Measurements from ENCODE around the gene ENTREP3. TPM values are rescaled to one million over a fixed set of nuclear protein-coding genes. Genes with fewer than 3 reads are reported as not detected.
A peak's percentile ranks its signal among the peaks of the same experiment; 100 is the strongest.

The ENTREP3 gene, protein sequence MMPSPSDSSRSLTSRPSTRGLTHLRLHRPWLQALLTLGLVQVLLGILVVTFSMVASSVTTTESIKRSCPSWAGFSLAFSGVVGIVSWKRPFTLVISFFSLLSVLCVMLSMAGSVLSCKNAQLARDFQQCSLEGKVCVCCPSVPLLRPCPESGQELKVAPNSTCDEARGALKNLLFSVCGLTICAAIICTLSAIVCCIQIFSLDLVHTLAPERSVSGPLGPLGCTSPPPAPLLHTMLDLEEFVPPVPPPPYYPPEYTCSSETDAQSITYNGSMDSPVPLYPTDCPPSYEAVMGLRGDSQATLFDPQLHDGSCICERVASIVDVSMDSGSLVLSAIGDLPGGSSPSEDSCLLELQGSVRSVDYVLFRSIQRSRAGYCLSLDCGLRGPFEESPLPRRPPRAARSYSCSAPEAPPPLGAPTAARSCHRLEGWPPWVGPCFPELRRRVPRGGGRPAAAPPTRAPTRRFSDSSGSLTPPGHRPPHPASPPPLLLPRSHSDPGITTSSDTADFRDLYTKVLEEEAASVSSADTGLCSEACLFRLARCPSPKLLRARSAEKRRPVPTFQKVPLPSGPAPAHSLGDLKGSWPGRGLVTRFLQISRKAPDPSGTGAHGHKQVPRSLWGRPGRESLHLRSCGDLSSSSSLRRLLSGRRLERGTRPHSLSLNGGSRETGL
- 51.9 to 56.1 TPM (median 56.0 TPM) in 3 replicates for total RNA-seq

DNA sequence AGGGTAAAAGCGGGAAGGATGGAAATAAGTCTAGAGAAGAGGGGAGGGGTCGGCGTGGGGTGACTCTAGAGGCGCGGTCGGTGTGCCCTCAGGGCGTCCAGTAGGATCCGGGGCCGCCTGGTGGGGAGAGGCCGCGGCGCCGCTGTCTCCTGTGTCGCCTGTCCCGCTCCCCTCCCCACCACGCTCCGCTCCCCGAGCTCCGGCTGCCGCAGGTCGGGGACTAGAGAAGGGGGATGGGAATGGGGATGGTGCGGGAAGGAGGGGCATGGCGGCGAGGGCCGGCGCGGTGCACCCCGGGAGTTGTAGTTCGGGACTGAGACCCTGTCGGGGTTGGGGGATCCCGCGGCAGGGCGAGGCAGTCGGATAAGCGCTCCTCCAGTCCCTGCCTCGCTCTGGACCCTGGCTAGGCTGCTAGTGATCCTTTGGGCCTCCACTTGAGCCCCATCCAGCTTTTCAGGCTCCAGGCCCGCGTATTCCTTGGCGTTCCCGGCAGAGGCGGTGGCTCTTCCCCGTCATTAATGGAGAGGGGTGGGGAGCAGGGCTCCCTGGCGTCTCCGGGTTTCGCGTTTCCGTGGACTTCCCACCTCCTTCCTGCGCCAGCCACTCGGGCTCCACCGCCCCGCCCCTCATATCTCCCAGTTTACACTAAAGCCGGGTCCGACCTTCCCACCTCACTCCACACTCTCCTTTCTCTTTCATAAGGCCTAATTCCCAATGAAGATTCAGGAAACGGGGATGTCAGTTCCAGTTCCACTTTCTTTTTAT is at the start of gene ENTREP3:
ENTREP3 (minus strand) TSS at position 241 of the 765 bp plus-strand sequence. CDS start 606 bp downstream, outside the sequence.
- TF ChIP-seq, protein P1, sequence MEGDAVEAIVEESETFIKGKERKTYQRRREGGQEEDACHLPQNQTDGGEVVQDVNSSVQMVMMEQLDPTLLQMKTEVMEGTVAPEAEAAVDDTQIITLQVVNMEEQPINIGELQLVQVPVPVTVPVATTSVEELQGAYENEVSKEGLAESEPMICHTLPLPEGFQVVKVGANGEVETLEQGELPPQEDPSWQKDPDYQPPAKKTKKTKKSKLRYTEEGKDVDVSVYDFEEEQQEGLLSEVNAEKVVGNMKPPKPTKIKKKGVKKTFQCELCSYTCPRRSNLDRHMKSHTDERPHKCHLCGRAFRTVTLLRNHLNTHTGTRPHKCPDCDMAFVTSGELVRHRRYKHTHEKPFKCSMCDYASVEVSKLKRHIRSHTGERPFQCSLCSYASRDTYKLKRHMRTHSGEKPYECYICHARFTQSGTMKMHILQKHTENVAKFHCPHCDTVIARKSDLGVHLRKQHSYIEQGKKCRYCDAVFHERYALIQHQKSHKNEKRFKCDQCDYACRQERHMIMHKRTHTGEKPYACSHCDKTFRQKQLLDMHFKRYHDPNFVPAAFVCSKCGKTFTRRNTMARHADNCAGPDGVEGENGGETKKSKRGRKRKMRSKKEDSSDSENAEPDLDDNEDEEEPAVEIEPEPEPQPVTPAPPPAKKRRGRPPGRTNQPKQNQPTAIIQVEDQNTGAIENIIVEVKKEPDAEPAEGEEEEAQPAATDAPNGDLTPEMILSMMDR (IDR thresholded peaks at IDR 0.05; ENCODE audit: unreplicated experiment) = peak; percentile 16
- peak within 1 kb of the TSS; percentile 93 for H3K27ac Mint-ChIP-seq
- H3K4me3 Mint-ChIP-seq = peak within 1 kb of the TSS; percentile 75
- H3K9me3 Mint-ChIP-seq = no peaks in the 10 kb centered on the region
- DNase-seq (ENCODE audit: low spot score in 2 of 2, unreplicated experiment in 2 of 2) = peak; percentile 81 to 93
- H3K36me3 Mint-ChIP-seq = peaks cover 18% of the 10 kb centered on the region
- peaks cover 30% of the 10 kb centered on the region for H3K4me1 Mint-ChIP-seq
- H3K27me3 Mint-ChIP-seq (ENCODE audit: low read depth) = no peaks in the 10 kb centered on the region

DNA sequence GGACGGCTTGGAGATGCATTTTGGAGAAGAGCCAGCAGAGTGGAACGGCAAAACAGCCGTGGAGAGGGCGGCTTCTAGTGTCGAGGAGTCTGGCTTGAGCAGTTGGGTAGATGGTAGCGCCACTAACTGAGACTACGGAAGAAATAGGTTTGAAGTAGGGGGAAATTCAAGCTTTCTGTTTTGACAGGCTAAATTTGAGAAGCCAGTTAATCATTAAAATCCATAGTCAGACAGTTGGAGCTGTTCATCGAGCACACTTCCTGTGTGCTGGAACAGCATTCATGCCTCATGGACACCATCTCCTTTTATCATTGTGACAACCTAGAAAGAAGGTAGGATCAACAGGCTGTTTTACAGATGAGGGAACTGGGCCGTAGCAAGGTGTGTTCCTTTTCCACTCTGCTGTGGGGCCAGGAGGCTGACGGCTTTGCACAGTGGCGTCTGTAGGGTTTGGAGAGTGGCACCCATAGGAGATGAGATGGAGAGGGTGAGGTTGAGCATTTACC is 49.3 kb upstream of the ENTREP3 start:
- DNase-seq (ENCODE audit: low spot score in 2 of 2, unreplicated experiment in 2 of 2) = no peak
- Mint-ChIP-seq H3K4me1 (peaks cover 5% of the 10 kb centered on the region), H3K4me3 (no peak overlapping the region), H3K27ac (no peak overlapping the region), H3K9me3 (no peaks in the 10 kb centered on the region), H3K27me3 (ENCODE audit: low read depth) (no peaks in the 10 kb centered on the region), H3K36me3 (no peaks in the 10 kb centered on the region)
- TF ChIP-seq, protein P1 (IDR thresholded peaks at IDR 0.05; ENCODE audit: unreplicated experiment) = no peak

DNA sequence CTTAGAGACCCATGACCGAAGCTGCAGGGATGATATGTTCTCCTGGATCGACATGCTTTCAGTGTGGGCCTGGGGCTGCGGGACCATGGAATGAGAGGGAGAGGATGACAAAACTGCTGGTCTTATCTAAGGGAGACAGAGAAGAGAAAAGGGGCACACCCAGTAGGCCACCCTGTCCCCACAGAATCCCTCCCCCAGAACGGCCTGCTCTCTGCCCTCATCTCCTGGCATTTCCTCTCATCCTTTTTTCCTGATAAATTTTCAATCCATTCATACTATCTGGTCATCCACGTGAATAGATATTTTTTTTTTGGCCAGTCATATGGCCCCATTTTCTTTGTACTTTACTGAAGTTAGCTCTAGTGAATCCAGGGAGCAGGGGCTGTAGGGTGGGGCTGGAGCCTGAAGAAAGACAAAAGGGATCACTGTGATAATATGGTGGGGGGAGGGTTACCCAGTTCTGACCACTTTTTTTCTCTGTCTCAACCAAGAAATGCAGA is 46.1 kb upstream of the ENTREP3 start, which contains the start of gene PKLR:
PKLR (minus strand) TSS at position 97 of the 500 bp plus-strand sequence; CDS start at position 54, 43 bp downstream.
- Mint-ChIP-seq H3K27me3 (ENCODE audit: low read depth) (peaks cover 2% of the 10 kb centered on the region), H3K4me3 (no peak within 1 kb of the TSS), H3K4me1 (peaks cover 13% of the 10 kb centered on the region), H3K9me3 (no peaks in the 10 kb centered on the region), H3K27ac (no peak within 1 kb of the TSS), H3K36me3 (no peaks in the 10 kb centered on the region)
- DNase-seq (ENCODE audit: low spot score in 2 of 2, unreplicated experiment in 2 of 2) = no peak
- TF ChIP-seq, protein P1 (IDR thresholded peaks at IDR 0.05; ENCODE audit: unreplicated experiment) = no peak

DNA sequence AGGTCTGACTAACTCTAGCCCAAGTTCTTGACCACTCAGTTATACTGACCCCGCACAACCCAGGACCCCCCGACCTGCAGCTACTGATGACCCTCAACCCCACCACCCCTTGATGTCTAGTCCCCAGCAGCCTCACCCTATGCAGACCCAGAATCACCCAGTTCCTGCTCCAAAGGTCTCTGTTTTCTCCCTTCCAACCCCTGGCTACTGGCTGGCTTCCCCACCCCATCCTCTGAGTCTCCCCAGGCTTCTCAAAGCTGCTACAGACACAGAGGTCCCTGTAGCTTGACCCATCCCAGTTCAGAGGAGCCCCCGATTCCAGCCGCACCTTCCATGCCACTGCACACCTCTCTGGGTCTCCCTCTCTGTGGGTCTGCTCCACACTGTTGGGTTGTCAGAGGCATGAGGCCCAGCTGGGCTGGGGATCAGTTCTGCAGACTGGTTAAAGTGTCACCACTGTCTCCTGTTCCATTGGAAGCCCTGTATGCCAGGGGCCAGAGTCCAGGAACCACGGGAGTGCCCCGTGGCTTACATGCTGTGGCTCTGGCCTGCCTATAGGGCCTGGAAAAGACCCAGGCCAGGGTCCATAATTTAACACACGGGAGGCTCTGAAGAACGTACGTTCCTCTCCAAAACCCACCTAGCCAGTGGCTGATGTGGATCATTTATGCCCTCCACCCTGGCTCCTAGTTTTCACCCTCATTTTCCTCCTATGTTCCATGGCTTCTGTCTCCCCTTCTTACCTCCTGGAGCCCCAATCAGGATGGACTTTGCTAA is 45.5 kb upstream of the ENTREP3 start:
- Mint-ChIP-seq H3K4me3 (no peak overlapping the region), H3K9me3 (no peaks in the 10 kb centered on the region), H3K27me3 (ENCODE audit: low read depth) (peaks cover 2% of the 10 kb centered on the region), H3K36me3 (no peaks in the 10 kb centered on the region), H3K27ac (no peak overlapping the region), H3K4me1 (peaks cover 13% of the 10 kb centered on the region)
- TF ChIP-seq, protein P1 (IDR thresholded peaks at IDR 0.05; ENCODE audit: unreplicated experiment) = no peak
- no peak for DNase-seq (ENCODE audit: low spot score in 2 of 2, unreplicated experiment in 2 of 2)

All from mesothelial cell of epicardium (in vitro differentiated cells).